Measurements from ENCODE around the gene MTMR12. TPM values are rescaled to one million over a fixed set of nuclear protein-coding genes. Genes with fewer than 3 reads are reported as not detected.

Gene MTMR12
- total and polyA plus RNA-seq, 4 donors, result 7.8 to 43.3 (median 23.8) TPM

GRCh38 chr5:32232441-32233219 is 80.1 kb downstream of the MTMR12 start:
- Histone ChIP-seq H3K4me1 (ENCODE audit: control insufficient read depth in 5 of 5, insufficient read depth in 5 of 5, low read length in 5 of 5) (peaks cover 0 to 13% (median 5%) of the 10 kb centered on the region in 5 donors), H3K9ac (ENCODE audit: insufficient read depth in 1 of 2, low read length in 2 of 2) (no peak overlapping the region), H3K36me3 (ENCODE audit: control insufficient read depth in 4 of 4, insufficient read depth in 4 of 4, low read length in 4 of 4) (peaks cover 9 to 34% (median 20%) of the 10 kb centered on the region in 4 donors), H3K4me3 (no peak overlapping the region), H3K27me3 (ENCODE audit: control insufficient read depth in 3 of 3, insufficient read depth in 3 of 3, low read length in 2 of 3) (no peaks in the 10 kb centered on the region), H3K27ac (ENCODE audit: low read depth in 1 of 2, low read length in 1 of 2) (peak overlapping the region in 1 of 2 donors; percentile 34), H3K9me3 (ENCODE audit: control insufficient read depth in 4 of 4, insufficient read depth in 3 of 4, low read length in 3 of 4) (no peaks in the 10 kb centered on the region)
- WGBS, 2 donors, result 31 to 47% methylated on average over 11 of the region's 11 CpGs
- DNase-seq (peak; percentile 72 to 79 (median 72)), ATAC-seq (ENCODE audit: insufficient read depth, low FRiP score) (peak; percentile 65)
- TF ChIP-seq, protein P1, sequence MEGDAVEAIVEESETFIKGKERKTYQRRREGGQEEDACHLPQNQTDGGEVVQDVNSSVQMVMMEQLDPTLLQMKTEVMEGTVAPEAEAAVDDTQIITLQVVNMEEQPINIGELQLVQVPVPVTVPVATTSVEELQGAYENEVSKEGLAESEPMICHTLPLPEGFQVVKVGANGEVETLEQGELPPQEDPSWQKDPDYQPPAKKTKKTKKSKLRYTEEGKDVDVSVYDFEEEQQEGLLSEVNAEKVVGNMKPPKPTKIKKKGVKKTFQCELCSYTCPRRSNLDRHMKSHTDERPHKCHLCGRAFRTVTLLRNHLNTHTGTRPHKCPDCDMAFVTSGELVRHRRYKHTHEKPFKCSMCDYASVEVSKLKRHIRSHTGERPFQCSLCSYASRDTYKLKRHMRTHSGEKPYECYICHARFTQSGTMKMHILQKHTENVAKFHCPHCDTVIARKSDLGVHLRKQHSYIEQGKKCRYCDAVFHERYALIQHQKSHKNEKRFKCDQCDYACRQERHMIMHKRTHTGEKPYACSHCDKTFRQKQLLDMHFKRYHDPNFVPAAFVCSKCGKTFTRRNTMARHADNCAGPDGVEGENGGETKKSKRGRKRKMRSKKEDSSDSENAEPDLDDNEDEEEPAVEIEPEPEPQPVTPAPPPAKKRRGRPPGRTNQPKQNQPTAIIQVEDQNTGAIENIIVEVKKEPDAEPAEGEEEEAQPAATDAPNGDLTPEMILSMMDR (IDR thresholded peaks at IDR 0.05; ENCODE audit: control extremely low read depth, extremely low read depth), result peak; percentile 84

DNA sequence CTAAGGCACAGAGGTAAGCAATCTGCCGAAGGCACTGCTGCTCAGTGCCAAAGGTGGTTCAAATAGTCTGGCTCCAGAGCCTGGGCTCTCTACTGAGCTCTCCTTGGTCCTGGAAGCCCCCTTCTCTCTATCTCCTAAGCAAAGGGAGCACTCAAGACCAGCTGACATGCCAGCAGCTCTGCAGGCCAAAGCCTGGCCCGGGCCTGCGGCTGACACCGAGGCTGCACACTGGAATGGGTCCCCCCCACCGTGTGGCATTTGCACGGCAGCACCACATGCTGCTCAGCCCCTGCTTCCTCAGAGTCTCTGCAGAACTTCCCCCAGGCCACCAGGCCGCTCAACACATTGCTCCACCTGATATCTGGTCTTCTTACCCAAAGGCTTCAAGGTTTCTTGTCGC is 80.8 kb downstream of the MTMR12 start:
- Histone ChIP-seq H3K4me3 (no peak overlapping the region), H3K9me3 (ENCODE audit: control insufficient read depth in 4 of 4, insufficient read depth in 3 of 4, low read length in 3 of 4) (no peaks in the 10 kb centered on the region), H3K27ac (ENCODE audit: low read depth in 1 of 2, low read length in 1 of 2) (peak overlapping the region in 1 of 2 donors; percentile 11), H3K4me1 (ENCODE audit: control insufficient read depth in 5 of 5, insufficient read depth in 5 of 5, low read length in 5 of 5) (peaks cover 0 to 13% (median 5%) of the 10 kb centered on the region in 5 donors), H3K36me3 (ENCODE audit: control insufficient read depth in 4 of 4, insufficient read depth in 4 of 4, low read length in 4 of 4) (peaks cover 6 to 32% (median 18%) of the 10 kb centered on the region in 4 donors), H3K9ac (ENCODE audit: insufficient read depth in 1 of 2, low read length in 2 of 2) (no peak overlapping the region), H3K27me3 (ENCODE audit: control insufficient read depth in 3 of 3, insufficient read depth in 3 of 3, low read length in 2 of 3) (no peaks in the 10 kb centered on the region)
- DNase-seq, result no peak
- TF ChIP-seq, protein P1 (IDR thresholded peaks at IDR 0.05; ENCODE audit: control extremely low read depth, extremely low read depth), result no peak
- WGBS, 2 donors, result 35 to 61% methylated on average over 7 to 8 of the region's 8 CpGs
- ATAC-seq (ENCODE audit: insufficient read depth, low FRiP score), result no peak

- whole genome bisulfite sequencing, 2 donors, result 23 to 66% methylated on average over 6 of the region's 6 CpGs
- peaks cover 0 to 13% (median 5%) of the 10 kb centered on the region in 5 donors for H3K4me1 ChIP-seq (ENCODE audit: control insufficient read depth in 5 of 5, insufficient read depth in 5 of 5, low read length in 5 of 5)
- DNase-seq (no peak), ATAC-seq (ENCODE audit: insufficient read depth, low FRiP score) (no peak)
- H3K27ac ChIP-seq (ENCODE audit: low read depth in 1 of 2, low read length in 1 of 2), result no peak overlapping the region
- H3K4me3 ChIP-seq, result no peak overlapping the region
- H3K27me3 ChIP-seq (ENCODE audit: control insufficient read depth in 3 of 3, insufficient read depth in 3 of 3, low read length in 2 of 3), result no peaks in the 10 kb centered on the region
- H3K9ac ChIP-seq (ENCODE audit: insufficient read depth in 1 of 2, low read length in 2 of 2), result no peak overlapping the region
- H3K9me3 ChIP-seq (ENCODE audit: control insufficient read depth in 4 of 4, insufficient read depth in 3 of 4, low read length in 3 of 4), result no peaks in the 10 kb centered on the region
- TF ChIP-seq, protein P1 (IDR thresholded peaks at IDR 0.05; ENCODE audit: control extremely low read depth, extremely low read depth), result no peak
- H3K36me3 ChIP-seq (ENCODE audit: control insufficient read depth in 4 of 4, insufficient read depth in 4 of 4, low read length in 4 of 4), result peaks cover 9 to 28% (median 16%) of the 10 kb centered on the region in 4 donors
These were observed 81.5 kb downstream of the MTMR12 start for GRCh38 chr5:32231241-32231640.
